ENCODE measurements around the gene VPS9D1.

The VPS9D1 gene

DNA sequence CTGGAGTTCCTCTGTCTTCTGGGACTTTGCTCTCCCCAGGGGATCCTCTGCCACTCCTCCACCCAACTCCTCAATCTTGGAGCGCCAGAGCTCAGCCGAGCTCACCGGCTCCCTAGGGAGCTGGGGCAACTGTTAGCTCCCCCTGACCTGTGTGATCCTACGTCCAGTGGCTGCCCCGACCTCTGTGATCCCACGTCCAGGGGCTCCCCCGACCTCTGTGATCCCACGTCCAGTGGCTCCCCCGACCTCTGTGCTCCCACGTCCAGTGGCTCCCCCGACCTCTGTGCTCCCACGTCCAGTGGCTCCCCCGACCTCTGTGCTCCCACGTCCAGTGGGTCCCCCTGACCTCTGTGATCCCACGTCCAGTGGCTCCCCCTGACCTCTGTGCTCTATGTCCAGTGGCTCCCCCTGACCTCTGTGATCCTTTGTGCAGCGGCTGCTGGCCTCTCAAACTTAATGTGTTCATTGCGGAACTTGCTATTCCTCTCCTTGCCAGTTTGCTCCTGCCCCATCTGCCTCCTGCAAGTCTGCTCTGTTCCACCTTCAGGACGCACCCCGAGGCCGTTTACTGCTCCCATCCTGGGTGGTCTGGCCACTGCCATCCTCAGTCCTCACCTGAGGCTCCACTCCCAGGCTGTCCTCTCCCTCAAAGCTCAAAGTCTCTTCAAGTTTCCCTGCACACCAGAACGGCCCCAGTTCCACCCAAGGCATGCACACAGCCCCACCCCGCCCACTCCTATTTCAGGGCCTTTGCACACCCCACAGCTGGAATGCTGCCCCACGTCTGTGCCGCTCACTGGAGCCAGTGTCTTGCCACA, 2.8 kb downstream of the VPS9D1 start:
- H3K9ac ChIP-seq (ENCODE audit: low read length): no peak overlapping the region
- peaks cover 22% of the 10 kb centered on the region for H3K4me1 ChIP-seq (ENCODE audit: control insufficient read depth, insufficient read depth, low read length)
- H3K9me3 ChIP-seq (ENCODE audit: control insufficient read depth, low read length): no peaks in the 10 kb centered on the region
- H3K4me3 ChIP-seq (ENCODE audit: low read length): no peak overlapping the region
- no peaks in the 10 kb centered on the region for H3K27me3 ChIP-seq (replicated peaks; ENCODE audit: control insufficient read depth, insufficient read depth, low read length)
- DNase-seq (ENCODE audit: low read depth): no peak
- H3K36me3 ChIP-seq (ENCODE audit: control insufficient read depth, insufficient read depth, low read length, severe bottlenecking): peaks cover under 1% of the 10 kb centered on the region

DNA sequence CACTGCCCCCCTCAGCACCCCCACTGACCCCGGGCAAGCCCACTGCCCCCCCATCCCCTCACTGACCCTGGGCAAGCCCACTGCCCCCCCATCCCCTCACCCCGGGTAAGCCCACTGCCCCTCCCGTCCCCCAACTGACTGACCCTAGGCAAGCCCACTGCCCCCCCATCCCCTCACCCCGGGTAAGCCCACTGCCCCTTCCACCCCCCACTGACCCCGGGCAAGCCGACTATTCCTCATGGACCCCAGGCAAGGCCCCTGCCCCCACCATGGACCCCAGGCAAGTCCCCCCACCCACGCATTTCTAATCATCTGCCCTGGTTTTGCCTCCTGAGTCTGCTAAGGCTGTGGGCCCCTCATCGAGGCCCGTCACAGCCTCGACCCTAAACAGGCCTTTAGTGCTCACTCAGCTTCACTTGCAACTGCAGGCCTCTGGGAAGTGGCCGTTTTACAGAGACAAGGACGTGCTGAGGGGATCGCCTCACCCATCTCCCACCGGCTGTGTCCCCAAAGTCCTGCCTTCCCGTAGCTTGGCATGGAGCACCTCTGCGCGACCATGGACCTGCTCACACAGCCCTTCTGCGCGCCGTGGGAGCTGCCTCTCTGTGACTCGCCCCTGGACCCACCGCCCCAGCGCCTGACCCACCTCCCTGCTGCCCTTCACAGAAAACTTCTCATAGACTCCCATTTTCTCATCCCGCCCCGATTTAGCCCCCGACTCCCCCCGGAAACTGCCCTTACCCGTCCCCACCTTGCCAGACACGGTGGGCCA, 3.6 kb downstream of the VPS9D1 start:
- no peak overlapping the region for H3K9ac ChIP-seq (ENCODE audit: low read length)
- no peak overlapping the region for H3K4me3 ChIP-seq (ENCODE audit: low read length)
- DNase-seq (ENCODE audit: low read depth): no peak
- H3K27me3 ChIP-seq (replicated peaks; ENCODE audit: control insufficient read depth, insufficient read depth, low read length): no peaks in the 10 kb centered on the region
- H3K4me1 ChIP-seq (ENCODE audit: control insufficient read depth, insufficient read depth, low read length): peaks cover 16% of the 10 kb centered on the region
- no peaks in the 10 kb centered on the region for H3K9me3 ChIP-seq (ENCODE audit: control insufficient read depth, low read length)
- H3K36me3 ChIP-seq (ENCODE audit: control insufficient read depth, insufficient read depth, low read length, severe bottlenecking): no peaks in the 10 kb centered on the region

DNA sequence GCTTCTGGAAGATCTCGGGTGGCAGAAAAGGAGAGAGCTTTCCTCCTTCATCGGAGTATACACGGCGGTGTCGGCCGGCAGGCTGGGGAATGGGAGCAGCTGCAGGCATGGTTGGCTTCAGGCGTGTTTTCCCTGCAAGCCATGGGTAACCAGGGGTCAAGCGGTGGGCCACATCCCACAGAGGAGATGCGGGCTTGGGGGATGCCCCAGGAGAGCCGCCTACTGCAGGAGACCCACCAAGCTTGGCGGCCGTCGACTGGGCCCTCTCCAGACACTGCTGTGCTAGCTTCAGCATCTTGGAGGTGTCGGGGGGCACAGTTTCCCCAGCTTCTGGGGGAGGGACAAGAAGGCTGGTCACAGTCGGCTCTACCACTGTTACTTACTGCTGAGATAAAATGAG, 4.2 kb downstream of the VPS9D1 start:
- no peaks in the 10 kb centered on the region for H3K36me3 ChIP-seq (ENCODE audit: control insufficient read depth, insufficient read depth, low read length, severe bottlenecking)
- peaks cover 16% of the 10 kb centered on the region for H3K4me1 ChIP-seq (ENCODE audit: control insufficient read depth, insufficient read depth, low read length)
- DNase-seq (ENCODE audit: low read depth): no peak
- no peaks in the 10 kb centered on the region for H3K9me3 ChIP-seq (ENCODE audit: control insufficient read depth, low read length)
- no peak overlapping the region for H3K9ac ChIP-seq (ENCODE audit: low read length)
- H3K27me3 ChIP-seq (replicated peaks; ENCODE audit: control insufficient read depth, insufficient read depth, low read length): no peaks in the 10 kb centered on the region
- H3K4me3 ChIP-seq (ENCODE audit: low read length): no peak overlapping the region

DNA sequence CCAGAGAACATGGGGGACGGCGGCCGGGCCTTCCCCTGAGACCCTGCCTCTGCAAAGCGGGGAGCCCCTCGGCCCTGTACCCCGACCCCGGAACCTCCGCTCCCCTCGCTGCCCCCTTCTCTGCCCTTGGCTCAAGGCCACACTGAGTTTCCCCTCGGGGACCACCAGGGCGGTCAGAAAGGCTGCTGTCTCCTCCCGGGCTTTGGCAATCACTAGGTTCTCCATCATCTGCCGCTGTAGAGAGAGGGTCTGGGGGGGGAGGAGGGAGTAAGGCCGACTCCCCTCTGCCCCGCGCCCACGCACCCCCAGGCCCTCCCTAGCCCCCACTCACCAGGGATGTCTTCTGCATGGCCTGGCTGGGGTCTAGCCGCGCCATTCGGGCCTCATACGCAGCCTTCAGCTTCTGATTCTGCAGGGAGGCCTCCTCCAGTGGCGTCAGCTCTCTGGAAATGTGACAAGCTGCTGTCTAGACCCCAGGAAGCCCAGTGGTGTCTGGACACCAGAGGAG, 8.4 kb downstream of the VPS9D1 start:
- Histone ChIP-seq H3K36me3 (ENCODE audit: control insufficient read depth, insufficient read depth, low read length, severe bottlenecking) (peaks cover 10% of the 10 kb centered on the region), H3K9ac (ENCODE audit: low read length) (peak overlapping the region; percentile 39), H3K4me3 (ENCODE audit: low read length) (peak overlapping the region; percentile 33), H3K9me3 (ENCODE audit: control insufficient read depth, low read length) (no peaks in the 10 kb centered on the region), H3K27me3 (replicated peaks; ENCODE audit: control insufficient read depth, insufficient read depth, low read length) (no peaks in the 10 kb centered on the region), H3K4me1 (ENCODE audit: control insufficient read depth, insufficient read depth, low read length) (no peaks in the 10 kb centered on the region)
- DNase-seq (ENCODE audit: low read depth): no peak

DNA sequence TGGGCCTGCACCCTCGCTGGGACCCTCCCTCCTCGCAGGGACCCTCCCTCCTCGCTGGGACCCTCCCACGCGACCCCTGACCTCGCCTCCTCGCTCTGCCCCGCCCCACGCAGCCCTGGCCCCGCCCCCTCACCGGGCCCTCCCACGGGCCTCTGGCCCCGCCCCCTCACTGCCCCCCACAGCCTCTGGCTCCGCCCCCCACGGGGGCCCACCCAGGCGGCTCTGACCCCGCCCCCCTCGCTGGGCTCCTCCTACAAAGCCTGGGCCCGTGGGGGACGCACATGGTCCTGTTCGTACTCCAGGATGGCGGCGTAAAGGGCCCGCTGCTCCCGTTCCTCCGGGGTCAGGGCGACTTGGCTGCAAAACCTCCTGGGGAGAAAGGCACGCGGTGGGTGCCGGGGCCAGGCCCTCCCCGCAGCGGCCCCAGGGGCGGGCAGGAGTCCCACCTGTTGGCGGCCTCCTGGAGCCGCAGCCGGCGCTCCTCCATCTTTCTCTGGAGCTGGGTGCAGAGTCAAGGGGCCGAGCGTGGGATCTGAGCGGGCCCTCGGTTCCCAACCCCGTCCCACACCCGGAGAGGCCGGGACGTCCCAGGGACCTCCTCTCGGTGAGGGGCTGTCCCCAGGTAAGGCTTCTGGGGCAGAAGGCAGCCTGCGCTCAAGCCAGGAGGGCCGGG, 9.0 kb downstream of the VPS9D1 start:
- peak; percentile 49 for DNase-seq (ENCODE audit: low read depth)
- H3K27me3 ChIP-seq (replicated peaks; ENCODE audit: control insufficient read depth, insufficient read depth, low read length): no peaks in the 10 kb centered on the region
- no peaks in the 10 kb centered on the region for H3K4me1 ChIP-seq (ENCODE audit: control insufficient read depth, insufficient read depth, low read length)
- H3K36me3 ChIP-seq (ENCODE audit: control insufficient read depth, insufficient read depth, low read length, severe bottlenecking): peaks cover 11% of the 10 kb centered on the region
- peak overlapping the region; percentile 33 for H3K4me3 ChIP-seq (ENCODE audit: low read length)
- peak overlapping the region; percentile 39 for H3K9ac ChIP-seq (ENCODE audit: low read length)
- no peaks in the 10 kb centered on the region for H3K9me3 ChIP-seq (ENCODE audit: control insufficient read depth, low read length)

DNA sequence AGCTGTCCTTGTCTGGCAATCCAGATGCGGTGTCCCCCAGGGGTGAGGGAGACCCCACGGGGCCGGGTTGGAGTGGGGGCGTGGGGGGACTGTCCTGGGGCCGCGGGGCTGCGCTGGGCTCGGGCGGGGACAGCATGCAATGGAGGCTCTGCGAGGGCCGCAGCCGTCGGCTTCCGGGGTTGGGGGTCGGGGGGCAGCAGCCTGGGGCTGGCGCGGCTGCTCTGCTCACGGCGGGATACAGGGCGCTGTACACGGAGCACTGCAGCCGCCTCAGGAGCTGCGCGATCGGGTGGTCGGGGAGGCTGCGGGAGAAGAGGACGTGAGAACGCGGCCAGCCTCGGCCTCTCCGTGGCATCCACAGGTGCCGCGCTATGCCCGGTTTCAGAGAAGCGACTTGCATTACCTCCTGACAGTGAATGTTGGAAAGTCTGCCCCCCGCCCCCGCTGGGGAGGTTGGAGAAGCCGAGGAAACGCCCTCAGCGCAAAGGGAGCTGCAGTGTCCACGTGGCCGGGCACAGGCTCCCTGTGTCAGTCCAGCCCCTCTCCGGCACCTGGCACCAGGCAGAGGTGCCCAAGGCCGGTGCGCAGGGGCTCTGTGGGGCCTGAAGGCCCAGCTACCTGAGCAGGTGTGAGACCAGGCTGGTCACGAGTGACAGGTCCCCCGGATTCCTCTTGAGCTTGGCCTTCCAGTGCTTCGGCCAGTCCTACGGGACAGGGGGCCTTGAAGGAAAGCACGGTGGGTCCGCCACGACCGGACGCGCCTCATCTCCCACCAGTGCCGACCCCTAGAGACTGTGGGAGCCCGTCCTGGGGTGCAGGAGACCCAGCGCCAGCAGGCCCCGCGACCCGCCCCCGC, 9.8 kb downstream of the VPS9D1 start:
- peaks cover 11% of the 10 kb centered on the region for H3K36me3 ChIP-seq (ENCODE audit: control insufficient read depth, insufficient read depth, low read length, severe bottlenecking)
- no peak overlapping the region for H3K4me3 ChIP-seq (ENCODE audit: low read length)
- no peak overlapping the region for H3K9ac ChIP-seq (ENCODE audit: low read length)
- no peaks in the 10 kb centered on the region for H3K27me3 ChIP-seq (replicated peaks; ENCODE audit: control insufficient read depth, insufficient read depth, low read length)
- H3K4me1 ChIP-seq (ENCODE audit: control insufficient read depth, insufficient read depth, low read length): no peaks in the 10 kb centered on the region
- DNase-seq (ENCODE audit: low read depth): no peak
- H3K9me3 ChIP-seq (ENCODE audit: control insufficient read depth, low read length): no peaks in the 10 kb centered on the region

DNA sequence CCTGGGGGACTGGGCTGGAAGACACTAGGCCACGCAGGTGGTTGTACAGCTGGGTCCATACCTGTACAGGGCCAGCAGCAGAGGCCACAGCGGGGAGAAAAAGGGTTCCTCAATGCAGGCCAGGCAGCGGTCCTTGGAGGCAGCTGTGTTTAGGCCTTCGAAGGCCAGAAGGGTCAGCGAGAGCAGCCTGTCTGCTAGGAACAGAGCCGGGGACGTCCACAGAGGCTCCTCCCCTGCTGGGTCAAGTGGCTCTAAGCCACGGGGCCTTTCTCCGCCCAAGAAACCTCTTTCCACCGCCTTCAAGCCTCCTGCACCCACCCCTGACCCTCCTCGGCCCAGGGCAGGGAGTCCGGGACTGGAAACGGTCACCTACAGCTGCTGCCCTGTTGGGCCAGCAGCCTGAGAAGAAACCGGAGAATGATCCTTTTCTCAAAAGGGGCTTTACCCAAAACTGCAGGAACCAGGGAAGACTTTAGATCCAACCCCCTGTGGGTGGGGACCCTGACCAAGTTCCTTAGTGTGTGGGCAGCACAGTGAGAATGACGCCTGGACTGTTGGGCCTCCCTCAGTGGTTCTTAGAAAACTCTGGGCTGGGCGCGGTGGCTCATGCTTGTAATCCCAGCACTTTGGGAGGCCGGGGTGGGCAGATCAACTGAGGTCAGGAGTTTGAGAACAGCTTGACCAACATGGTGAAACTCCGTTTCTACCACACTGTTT, 10.8 kb downstream of the VPS9D1 start:
- no peak overlapping the region for H3K4me3 ChIP-seq (ENCODE audit: low read length)
- no peaks in the 10 kb centered on the region for H3K27me3 ChIP-seq (replicated peaks; ENCODE audit: control insufficient read depth, insufficient read depth, low read length)
- DNase-seq (ENCODE audit: low read depth): no peak
- no peaks in the 10 kb centered on the region for H3K4me1 ChIP-seq (ENCODE audit: control insufficient read depth, insufficient read depth, low read length)
- H3K9ac ChIP-seq (ENCODE audit: low read length): no peak overlapping the region
- peaks cover 11% of the 10 kb centered on the region for H3K36me3 ChIP-seq (ENCODE audit: control insufficient read depth, insufficient read depth, low read length, severe bottlenecking)
- H3K9me3 ChIP-seq (ENCODE audit: control insufficient read depth, low read length): no peaks in the 10 kb centered on the region

DNA sequence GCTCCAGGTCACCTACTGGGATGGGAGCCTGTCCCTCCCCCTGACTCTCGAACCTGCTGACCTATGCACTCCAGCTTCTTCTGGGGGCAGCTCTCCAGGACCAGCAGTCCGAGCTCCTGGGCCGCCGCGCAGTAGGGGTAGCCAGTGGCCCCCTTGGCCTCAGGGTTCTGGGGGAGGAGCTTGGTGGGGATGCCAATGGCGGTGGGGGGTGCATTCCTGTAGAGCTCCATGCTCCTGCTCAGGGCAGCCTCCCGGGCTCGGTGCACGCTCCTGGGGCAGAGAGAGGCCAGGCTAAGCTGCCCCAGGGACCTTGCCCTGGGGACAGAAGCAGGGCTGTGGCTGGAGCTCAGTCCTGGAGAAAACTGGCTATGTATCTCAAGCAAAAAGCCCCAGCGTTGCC, 11.5 kb downstream of the VPS9D1 start:
- no peak for DNase-seq (ENCODE audit: low read depth)
- H3K9ac ChIP-seq (ENCODE audit: low read length): no peak overlapping the region
- H3K4me3 ChIP-seq (ENCODE audit: low read length): no peak overlapping the region
- no peaks in the 10 kb centered on the region for H3K27me3 ChIP-seq (replicated peaks; ENCODE audit: control insufficient read depth, insufficient read depth, low read length)
- no peaks in the 10 kb centered on the region for H3K4me1 ChIP-seq (ENCODE audit: control insufficient read depth, insufficient read depth, low read length)
- peaks cover 11% of the 10 kb centered on the region for H3K36me3 ChIP-seq (ENCODE audit: control insufficient read depth, insufficient read depth, low read length, severe bottlenecking)
- no peaks in the 10 kb centered on the region for H3K9me3 ChIP-seq (ENCODE audit: control insufficient read depth, low read length)

DNA sequence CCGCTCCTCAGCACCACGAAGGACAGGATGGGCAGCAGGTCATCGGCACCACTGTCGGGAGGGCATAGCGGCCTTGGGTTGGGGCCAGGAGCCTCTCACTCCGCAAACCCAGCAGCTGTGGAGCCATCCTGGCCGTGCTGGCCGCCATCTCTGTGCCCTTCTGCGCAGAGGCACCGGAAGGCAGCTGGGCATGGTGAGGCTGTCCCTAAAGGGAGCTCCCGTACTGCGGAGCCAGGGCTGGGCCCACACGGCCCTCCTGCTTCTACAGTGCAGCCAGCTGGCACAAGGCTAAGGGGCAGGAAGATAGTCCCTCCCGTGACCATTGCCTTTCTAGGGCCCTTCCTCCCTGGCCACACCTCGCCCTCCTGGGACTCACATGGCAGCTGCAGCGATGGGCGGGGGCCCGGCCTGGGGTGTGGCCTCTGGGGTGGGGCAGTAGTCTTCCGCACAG, 12.2 kb downstream of the VPS9D1 start:
- Histone ChIP-seq H3K4me3 (ENCODE audit: low read length) (no peak overlapping the region), H3K9me3 (ENCODE audit: control insufficient read depth, low read length) (no peaks in the 10 kb centered on the region), H3K36me3 (ENCODE audit: control insufficient read depth, insufficient read depth, low read length, severe bottlenecking) (peaks cover 11% of the 10 kb centered on the region), H3K9ac (ENCODE audit: low read length) (no peak overlapping the region), H3K27me3 (replicated peaks; ENCODE audit: control insufficient read depth, insufficient read depth, low read length) (no peaks in the 10 kb centered on the region), H3K4me1 (ENCODE audit: control insufficient read depth, insufficient read depth, low read length) (no peaks in the 10 kb centered on the region)
- no peak for DNase-seq (ENCODE audit: low read depth)

DNA sequence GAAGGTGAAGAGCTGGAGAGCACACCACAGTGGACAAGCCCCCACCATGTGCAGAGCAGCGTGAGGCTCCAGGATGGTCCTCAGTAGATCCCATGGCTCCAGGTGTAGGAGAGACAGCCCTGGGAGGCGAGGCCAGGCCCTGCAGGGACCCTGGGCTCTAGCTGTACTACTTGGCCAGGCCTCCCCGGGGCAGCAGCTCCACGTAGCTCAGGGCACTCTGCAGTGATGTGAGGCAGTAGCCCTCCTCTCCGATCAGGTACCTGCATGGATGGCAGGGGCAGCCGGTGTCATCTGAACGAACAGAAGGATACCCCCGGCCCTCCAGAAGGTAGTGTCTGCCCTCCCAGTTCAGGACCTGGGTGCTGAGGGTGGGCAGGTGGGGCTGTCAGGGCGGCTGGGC, 13.0 kb downstream of the VPS9D1 start:
- H3K4me3 ChIP-seq (ENCODE audit: low read length): no peak overlapping the region
- no peak for DNase-seq (ENCODE audit: low read depth)
- no peaks in the 10 kb centered on the region for H3K4me1 ChIP-seq (ENCODE audit: control insufficient read depth, insufficient read depth, low read length)
- no peak overlapping the region for H3K9ac ChIP-seq (ENCODE audit: low read length)
- H3K9me3 ChIP-seq (ENCODE audit: control insufficient read depth, low read length): no peaks in the 10 kb centered on the region
- no peaks in the 10 kb centered on the region for H3K27me3 ChIP-seq (replicated peaks; ENCODE audit: control insufficient read depth, insufficient read depth, low read length)
- peaks cover 11% of the 10 kb centered on the region for H3K36me3 ChIP-seq (ENCODE audit: control insufficient read depth, insufficient read depth, low read length, severe bottlenecking)

All from adipocyte (in vitro differentiated cells).